GM10847 (cell line): ENCODE data around the gene TNFSF11.

Experiments
- POLR2A ChIP-seq: IDR thresholded peaks from 2 replicates; pipeline ENCODE4 v1.6.1; 2011; ENCODE audit not compliant: insufficient read length; ENCODE audit errors: extremely low read depth

The TNFSF11 gene

DNA sequence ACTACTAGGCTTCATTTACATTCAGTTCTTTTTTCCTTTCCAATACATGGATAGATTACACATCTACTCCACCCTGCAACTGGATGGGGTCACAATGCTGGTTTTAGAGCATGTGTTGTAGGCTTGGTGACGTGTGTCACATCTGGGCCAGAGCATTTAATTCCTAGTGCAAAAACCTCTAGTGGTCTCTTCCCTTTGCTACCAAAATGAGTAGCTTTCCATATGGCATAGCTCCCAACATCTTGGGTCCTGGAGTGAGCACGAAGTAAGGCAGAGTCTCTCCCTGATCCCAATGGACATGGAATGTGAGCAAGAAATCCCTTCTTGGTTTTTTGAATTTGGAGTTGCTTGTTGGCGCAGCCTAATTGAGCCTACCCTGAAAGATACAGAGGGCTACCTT lies 51.7 kb downstream of the TNFSF11 start:
- TF ChIP-seq POLR2A = no peak

DNA sequence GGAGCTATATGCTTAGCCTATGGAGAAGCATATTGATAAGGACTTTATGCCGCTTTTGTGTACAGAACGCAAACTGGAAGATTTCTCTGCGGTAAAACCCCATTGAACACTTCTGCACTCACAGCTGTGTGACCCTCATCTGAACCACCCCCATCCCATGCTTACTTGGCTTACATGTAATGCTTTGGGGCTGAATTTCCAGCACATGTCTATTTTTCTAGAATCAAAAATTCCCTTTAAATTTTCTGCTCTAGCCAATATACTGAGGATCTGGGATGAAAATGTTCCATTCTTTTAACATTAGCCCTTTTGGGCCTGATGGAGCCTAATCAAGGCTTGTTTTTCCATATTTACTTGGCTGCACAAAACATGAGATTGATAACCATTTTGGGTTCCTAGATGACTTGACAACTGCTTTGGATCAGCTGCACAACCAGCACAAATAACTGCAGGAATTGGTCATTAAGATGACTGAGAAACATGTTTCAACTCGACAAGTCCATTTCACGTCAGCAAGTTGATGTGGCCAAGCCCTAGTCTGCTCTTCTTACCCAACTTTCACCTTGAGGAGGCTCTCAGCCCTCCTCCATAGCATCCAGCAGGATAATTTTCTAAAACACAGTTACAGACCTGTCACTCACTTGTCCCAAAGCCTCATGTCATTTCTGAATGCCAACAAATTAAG lies 52.4 kb downstream of the TNFSF11 start:
- no peak for TF ChIP-seq POLR2A

DNA sequence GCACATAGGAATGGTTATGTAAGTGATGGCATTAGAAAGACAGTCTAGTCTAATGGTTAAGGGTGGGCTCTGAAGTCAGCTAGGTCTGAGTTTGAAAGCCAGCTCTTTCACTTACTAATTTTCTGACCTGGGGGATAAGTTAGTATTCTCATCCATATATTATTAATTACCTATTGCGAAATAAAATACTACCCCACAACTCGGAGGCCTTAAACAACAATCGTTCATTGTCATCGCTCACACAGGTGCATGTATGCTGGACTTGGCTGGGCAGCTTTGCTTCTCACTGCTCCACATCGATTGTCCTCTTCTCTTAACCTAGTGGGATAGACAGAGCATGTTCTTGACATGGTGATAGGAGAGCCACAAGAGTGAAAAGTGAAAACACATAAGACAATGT lies 54.7 kb downstream of the TNFSF11 start:
- no peak for TF ChIP-seq POLR2A

DNA sequence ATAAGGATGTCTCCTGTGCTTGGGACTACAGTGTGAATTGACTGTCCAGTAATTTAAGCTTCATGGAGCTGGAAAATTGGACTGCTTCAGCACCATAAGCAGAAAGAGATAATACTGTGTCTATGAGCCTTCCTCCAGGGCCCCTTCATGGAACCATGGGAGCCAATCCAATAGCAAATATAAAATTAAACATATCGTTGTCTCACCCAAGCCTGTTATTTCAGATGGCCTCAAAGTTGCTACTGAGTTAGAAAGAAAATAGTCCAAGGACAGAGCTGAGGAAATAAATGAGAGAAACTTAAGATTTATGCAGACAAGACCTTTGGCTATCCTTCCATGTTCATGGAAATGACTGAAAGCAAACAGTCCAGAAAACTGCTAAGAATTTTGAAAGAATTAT lies 57.2 kb downstream of the TNFSF11 start:
- TF ChIP-seq POLR2A = no peak

DNA sequence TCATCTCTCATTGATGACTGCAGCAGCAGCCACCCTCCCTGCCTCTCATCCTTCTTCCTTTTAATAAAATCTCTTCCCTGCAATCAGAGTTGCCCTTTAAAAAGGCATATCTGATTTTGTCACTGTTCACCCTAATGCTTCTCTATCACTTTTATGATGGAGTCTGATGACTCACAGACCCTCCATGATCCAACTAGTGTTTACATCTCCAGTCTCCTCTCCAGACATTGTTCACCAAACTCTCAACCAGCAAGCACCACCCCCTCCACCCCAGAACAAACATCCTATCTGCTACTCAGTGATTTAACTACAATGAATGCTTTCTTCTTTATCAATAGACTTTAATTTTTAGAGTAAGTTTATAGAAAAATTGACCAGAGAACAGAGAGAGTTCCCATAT lies 59.5 kb downstream of the TNFSF11 start:
- TF ChIP-seq POLR2A = no peak

DNA sequence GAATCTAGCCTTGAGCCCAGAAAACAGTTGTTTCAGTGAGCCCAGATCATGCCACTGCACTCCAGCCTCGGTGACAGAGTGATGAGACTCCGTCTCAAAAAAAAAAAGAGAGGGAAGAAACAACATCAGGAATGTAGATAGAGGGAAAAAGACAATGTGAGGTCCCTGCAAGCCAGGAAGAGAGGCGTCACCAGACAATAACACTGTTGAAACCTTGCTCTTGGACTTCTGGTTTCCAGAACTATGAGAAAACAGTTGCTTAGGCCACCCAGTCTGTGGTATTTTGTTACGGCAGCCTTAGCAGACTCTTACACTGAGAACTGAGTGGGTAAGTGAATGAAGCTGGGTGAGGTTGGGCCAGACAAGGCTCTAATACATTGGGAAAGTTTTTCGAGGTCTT lies 64.1 kb downstream of the TNFSF11 start:
- no peak for TF ChIP-seq POLR2A

DNA sequence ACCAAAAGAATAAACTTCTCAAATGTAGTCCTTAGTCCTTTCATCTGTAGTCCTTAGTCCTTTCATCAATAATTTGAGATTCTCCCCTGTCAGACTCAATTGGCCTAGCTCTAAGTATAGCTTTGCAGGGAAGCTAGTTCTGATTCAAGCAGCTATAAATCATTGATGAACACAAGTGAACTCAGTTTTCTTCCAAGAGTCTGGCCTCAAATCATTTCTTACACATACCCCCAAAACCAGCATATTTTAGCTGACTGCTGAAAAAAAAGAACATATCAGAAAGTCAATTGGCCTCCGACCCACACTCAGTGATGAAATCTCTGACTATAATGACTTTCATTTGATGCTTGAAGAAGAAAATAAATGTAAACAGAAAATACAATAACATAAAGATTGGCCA lies 64.9 kb downstream of the TNFSF11 start:
- TF ChIP-seq POLR2A = no peak

DNA sequence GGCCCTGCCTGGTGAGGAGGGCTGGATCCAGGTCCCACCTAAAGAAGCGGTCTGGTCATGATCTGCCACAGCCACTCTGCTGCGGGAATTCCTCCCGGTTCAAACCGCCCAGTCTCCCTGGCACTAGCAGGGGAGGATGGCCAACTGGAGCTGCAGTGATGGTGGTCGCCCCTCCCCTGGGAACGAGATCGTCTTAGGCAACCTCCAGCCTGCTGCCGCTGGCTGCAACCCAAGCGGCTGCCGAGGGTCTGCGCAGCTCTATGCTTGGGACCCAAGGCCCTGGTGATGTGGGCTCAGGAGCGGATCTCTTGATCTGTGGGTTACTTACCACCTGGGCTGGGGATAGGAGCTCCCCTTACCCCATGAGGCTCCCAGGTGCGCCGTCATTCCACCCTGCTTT lies 69.1 kb downstream of the TNFSF11 start:
- no peak for TF ChIP-seq POLR2A

DNA sequence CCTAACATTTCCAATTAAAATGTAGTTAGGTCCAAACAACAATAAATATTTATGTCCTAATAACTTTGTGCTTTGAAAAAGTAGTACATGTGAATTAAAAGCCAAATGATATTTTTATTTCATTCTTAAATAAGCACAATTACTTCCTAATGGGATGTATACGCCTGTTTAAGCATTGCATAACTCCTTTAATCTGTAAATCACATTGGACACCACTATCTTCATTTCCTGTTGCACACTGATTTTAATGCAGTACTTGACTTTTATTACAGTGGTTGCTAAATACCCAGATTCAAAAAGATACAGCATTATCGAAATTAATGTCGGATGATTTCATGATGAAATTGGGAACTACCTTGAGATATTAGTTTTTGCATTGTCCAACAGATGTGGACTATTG lies 70.9 kb downstream of the TNFSF11 start:
- TF ChIP-seq POLR2A = no peak

DNA sequence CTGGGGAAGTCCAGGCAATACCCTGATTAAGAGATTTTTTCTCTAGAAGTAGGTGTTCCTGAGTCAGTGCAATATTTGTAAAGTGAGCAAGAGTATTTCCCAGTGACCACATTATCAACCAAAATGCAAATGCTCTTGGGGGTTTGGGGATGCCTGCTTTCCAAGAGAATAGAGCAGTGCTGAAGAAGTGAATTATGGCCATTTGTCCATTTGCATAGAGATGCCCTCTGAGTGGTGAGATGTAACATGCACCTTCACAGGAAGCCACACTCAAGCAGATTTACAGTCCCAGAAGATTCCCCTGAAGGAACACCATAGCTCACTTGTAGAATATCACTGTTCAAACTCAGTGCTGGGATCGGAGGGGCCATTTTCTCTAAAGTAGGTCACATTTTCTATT lies 71.8 kb downstream of the TNFSF11 start:
- TF ChIP-seq POLR2A = no peak

DNA sequence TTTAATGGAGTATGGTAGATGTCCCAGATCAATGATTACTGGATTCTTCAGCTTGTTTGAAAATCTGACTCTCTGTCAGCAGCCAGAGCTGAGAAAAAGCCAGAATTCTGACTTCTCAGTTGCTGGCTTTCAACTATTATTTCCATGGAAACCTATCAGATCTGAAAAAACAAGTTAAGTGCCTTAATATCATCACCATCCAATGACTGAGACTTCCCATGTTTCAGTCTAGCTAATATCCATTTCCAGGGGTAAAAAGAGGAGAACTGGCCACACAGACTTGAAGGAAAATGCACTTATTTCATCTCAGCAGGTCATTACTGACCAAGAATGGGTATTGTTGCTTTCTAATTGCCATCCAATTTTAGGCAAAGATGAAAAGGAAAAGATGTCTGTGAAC lies 75.2 kb downstream of the TNFSF11 start:
- TF ChIP-seq POLR2A = no peak

DNA sequence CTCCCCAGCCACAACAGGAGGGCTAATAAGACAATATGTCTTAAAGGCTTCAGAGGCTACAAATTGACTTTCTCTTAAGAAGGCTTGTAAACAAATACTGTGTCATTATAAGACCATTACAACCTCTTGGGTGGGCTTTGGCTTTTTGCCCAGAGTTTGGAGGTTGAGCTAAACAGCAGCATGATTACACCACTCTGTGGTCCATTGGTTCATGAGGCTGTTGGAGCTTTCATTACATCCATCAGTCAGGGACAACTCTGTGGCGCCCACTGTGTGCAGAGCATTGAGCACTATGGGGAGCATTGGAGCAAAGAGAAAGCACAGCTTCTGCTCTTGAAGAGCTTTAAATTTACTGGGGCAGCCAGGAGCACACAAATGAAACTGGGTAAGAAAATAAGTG lies 75.9 kb downstream of the TNFSF11 start:
- TF ChIP-seq POLR2A = no peak

DNA sequence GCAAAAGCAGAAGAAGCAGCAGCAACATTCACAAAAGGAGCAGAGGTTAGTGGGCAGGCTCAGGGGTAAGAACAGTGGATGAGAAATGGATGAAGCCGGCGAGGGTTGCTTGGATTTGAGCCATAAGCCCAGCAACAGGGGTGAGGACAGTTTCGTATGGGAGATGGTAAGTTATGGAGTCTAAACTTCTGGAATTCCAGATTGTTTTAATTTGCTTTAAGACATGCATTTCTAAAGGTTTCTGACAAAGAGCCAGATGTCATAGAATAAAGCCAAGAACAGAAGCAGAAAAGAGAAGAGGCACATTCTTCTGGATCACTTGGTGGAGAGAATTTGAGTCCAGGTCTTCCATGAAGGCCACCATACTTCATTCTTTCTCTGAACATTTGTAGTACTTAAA lies 76.6 kb downstream of the TNFSF11 start:
- no peak for TF ChIP-seq POLR2A

DNA sequence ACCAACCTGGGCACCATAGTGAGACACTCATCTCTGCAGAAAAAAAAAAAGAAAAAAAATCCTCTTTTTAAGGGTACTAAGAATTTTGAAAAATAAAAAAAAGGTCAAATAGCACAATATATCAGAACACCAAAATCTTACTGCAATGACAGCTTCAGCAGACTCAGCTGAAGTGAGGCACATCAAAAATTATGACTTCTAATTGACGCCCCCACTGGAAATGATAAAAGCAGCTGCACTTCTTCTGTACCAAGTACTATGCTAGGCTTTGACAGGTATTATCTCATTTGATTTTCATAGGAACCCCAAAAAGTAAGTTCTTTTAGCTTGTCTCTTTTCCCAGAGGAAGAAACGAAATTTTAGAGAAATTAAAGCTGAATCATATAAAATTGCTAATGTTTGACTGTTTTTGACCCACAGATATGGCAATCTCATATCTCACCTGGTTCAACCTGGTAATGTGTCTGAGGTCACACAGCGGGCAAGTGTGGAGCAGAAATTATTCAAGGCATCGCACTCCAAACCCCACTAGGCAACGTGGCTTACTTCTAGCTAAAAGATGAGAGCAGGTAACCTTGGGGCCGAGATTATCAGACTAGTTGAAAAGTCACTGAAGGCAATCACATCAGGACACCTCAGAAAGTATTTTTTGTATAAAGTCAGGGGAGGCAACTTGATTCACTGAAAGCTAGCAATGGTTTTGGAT lies 78.1 kb downstream of the TNFSF11 start:
- TF ChIP-seq POLR2A = no peak

DNA sequence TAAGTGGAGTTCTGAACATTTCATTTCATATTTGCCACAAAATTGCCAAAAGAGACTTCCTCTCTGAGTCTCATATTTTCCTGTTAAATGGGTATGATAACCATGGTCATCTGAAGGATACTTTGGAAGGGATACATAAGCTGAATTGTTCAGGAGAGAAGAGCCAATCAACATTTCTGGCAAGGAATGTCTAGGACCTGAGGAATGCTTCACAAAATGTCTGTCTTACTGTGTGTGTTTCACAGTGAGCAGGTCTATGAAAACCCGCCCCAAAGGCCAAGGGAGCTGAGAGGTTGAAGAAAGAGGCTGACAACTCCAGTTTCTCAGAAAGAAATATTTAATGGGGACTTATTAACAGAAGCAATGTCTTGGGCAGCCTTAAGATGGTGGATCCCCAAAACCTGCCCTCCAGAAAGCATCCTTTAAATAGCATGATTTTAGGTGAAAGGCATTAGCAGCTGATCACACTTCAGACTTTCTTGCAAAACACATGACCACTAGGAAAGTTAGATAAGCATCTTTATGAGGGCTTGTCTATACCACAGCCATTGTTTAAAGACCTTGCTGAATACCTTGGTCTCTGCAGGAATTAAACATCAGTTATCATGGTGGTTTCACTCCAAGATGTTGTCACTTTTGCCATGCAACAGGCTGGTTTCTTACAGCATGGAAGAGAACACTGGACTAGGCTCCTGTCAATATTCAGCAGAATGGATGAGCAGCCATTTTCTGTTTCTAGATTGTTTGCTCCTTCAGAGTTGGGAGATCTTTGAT lies 78.9 kb downstream of the TNFSF11 start:
- no peak for TF ChIP-seq POLR2A

DNA sequence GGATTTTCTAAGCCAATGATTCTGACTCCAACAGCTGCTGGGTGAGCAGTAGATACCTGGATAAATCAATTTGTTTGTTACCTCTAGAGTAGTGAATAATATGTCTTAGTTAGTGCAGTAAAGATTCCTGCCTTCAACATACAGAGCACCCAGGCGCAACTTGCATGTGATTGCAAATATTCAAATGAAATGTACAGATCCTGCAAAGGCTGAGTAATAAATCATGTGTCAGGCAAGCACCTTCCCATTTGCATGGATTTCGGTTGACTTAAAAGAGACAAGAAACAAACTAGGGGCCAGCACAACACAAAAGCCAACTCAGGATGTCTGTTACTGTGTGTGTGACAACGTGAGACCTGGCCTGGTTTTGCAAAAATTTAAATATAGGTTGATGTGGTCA lies 79.7 kb downstream of the TNFSF11 start:
- no peak for TF ChIP-seq POLR2A

DNA sequence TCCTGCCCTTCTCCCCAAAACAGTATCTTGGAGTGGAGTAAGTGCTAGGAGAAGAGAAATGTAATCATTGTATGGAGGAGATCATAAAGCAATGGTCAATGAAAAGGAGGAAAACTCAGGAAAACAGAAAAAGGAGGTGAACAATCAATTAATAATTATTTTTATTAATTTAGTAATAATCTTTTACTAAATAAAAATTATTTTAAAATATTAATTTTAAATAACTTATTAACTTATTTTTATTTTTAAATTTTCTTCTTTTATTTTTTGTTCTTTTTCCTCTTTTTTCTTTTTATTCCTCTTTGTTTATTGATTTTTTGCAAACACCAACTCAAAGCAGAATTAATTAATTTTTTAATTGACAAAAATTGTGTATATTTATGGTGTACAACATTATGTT lies 80.3 kb downstream of the TNFSF11 start:
- TF ChIP-seq POLR2A = no peak

DNA sequence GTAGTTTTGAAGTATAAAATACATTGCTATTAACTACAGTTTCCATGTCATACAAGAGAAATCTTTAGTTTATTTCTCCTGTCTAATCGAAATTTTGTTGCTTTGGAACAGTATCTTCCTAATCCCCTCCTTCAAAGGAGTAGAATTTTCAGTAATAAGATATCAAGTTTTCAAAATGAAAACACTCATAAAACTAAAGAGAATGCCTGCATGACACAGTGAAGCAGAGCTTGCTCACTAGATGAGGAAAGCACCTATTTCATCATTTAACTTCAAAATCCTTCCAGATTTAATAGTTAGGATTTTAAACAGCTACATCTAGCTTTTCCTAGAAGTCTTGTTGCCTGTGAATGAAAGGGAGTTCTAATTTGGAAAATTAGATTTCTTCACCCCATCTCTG lies 80.8 kb downstream of the TNFSF11 start:
- TF ChIP-seq POLR2A = no peak
